CD14-positive monocyte (primary cell): Measurements from ENCODE around the gene DCAF6. TPM values are rescaled to one million over a fixed set of nuclear protein-coding genes. Genes with fewer than 3 reads are reported as not detected.

Experiments used
- DNase-seq, 3 donors: peaks; one replicate each; pipeline ENCODE4 v3.0.0-alpha.2; 2011 to 2022
- H2AFZ ChIP-seq: 2 replicates; pipeline ENCODE4 v1.6.0; 2012; ENCODE audit warnings: mild to moderate bottlenecking, low read depth, low read length, inconsistent platforms; ENCODE audit not compliant: insufficient read depth, poor library complexity, severe bottlenecking
- H3K27ac ChIP-seq, 2 donors: 1 replicate in 1 of 2; 2 replicates in 1 of 2; pipeline ENCODE4 v1.5.1; 2012 to 2013; ENCODE audit warnings: low read length in 2 of 2, control low read depth in 1 of 2, inconsistent platforms in 1 of 2, low read depth in 1 of 2, mild to moderate bottlenecking in 1 of 2
- H3K27me3 ChIP-seq, 2 donors: one replicate each; pipeline versions ENCODE4 v1.6.0 to v1.6.1; 2011 to 2013; ENCODE audit warnings: low read length in 2 of 2; ENCODE audit not compliant: control insufficient read depth in 2 of 2, insufficient read depth in 2 of 2
- H3K36me3 ChIP-seq, 2 donors: replicated peaks in 1 of 2; 1 replicate in 1 of 2; 2 replicates in 1 of 2; pipeline versions ENCODE4 v1.5.1 to v1.6.1; 2012 to 2013; ENCODE audit warnings: low read length in 2 of 2, control low read depth in 1 of 2, inconsistent platforms in 1 of 2, mild to moderate bottlenecking in 1 of 2; ENCODE audit not compliant: insufficient read depth in 2 of 2, control insufficient read depth in 1 of 2
- H3K4me1 ChIP-seq, 2 donors: 1 replicate in 1 of 2; 2 replicates in 1 of 2; pipeline versions ENCODE4 v1.5.1 to v1.6.1; 2012 to 2013; ENCODE audit warnings: low read length in 2 of 2, control low read depth in 1 of 2, inconsistent platforms in 1 of 2, mild to moderate bottlenecking in 1 of 2, moderate library complexity in 1 of 2; ENCODE audit not compliant: insufficient read depth in 2 of 2, control insufficient read depth in 1 of 2
- H3K4me2 ChIP-seq: replicated peaks from 2 replicates; pipeline ENCODE3; 2012; ENCODE audit warnings: low read length, moderate library complexity, mild to moderate bottlenecking; ENCODE audit not compliant: poor library complexity, severe bottlenecking; ENCODE audit errors: extremely low read depth
- H3K4me3 ChIP-seq, 3 experiments: fragments of 200-600 bp in 1 of 3; sonication (generic) in 1 of 3; replicated peaks in 1 of 3; 1 replicate in 2 of 3; 2 replicates in 1 of 3; pipeline ENCODE4 v1.5.1; 2011 to 2013; ENCODE audit warnings: low read length in 3 of 3, mild to moderate bottlenecking in 3 of 3, control low read depth in 2 of 3, low read depth in 2 of 3, inconsistent platforms in 1 of 3, moderate library complexity in 1 of 3
- H3K79me2 ChIP-seq: 2 replicates; pipeline ENCODE4 v1.6.0; 2012; ENCODE audit warnings: mild to moderate bottlenecking, control low read depth, inconsistent platforms, low read length, moderate library complexity; ENCODE audit not compliant: insufficient read depth
- H3K9ac ChIP-seq: 2 replicates; pipeline ENCODE4 v1.6.0; 2017; ENCODE audit warnings: low read length, mild to moderate bottlenecking; ENCODE audit not compliant: insufficient read depth, poor library complexity, severe bottlenecking
- H3K9me3 ChIP-seq, 2 donors: replicated peaks in 1 of 2; 1 replicate in 1 of 2; 2 replicates in 1 of 2; pipeline versions ENCODE4 v1.5.1 to v1.6.1; 2012 to 2013; ENCODE audit warnings: low read length in 2 of 2, control low read depth in 1 of 2; ENCODE audit not compliant: control insufficient read depth in 1 of 2, insufficient read depth in 1 of 2
- H4K20me1 ChIP-seq: 2 replicates; pipeline ENCODE4 v1.6.0; 2012; ENCODE audit warnings: mild to moderate bottlenecking, low read length, control low read depth, moderate library complexity; ENCODE audit not compliant: insufficient read depth
- H3K27ac Mint-ChIP-seq, 7 donors: one replicate each; pipeline ENCODE4 v1.8.0; 2020; ENCODE audit warnings: mild to moderate bottlenecking in 7 of 7, mixed read lengths in 7 of 7, moderate library complexity in 6 of 7, inconsistent platforms in 2 of 7
- H3K27me3 Mint-ChIP-seq, 3 donors: one replicate each; pipeline ENCODE4 v1.8.0; 2021 to 2022; ENCODE audit warnings: low read depth in 3 of 3, mild to moderate bottlenecking in 3 of 3, mixed read lengths in 3 of 3, moderate library complexity in 3 of 3, inconsistent platforms in 1 of 3
- H3K36me3 Mint-ChIP-seq, 2 donors: one replicate each; pipeline ENCODE4 v1.8.0; 2020; ENCODE audit warnings: mixed read lengths in 2 of 2, inconsistent platforms in 1 of 2, mild to moderate bottlenecking in 1 of 2
- H3K4me1 Mint-ChIP-seq: one replicate; pipeline ENCODE4 v1.8.0; 2020; ENCODE audit warnings: mild to moderate bottlenecking, mixed read lengths
- H3K4me3 Mint-ChIP-seq, 2 donors: one replicate each; pipeline ENCODE4 v1.8.0; 2020; ENCODE audit warnings: mild to moderate bottlenecking in 2 of 2, mixed read lengths in 2 of 2, moderate library complexity in 1 of 2
- H3K9me3 Mint-ChIP-seq, 7 donors: one replicate each; pipeline ENCODE4 v1.8.0; 2020 to 2022; ENCODE audit warnings: mixed read lengths in 7 of 7, mild to moderate bottlenecking in 6 of 7, moderate library complexity in 6 of 7, inconsistent platforms in 2 of 7
- whole genome bisulfite sequencing: methylation state at CpG from one replicate; pipeline ENCODE4 v1.1.5; 2013; ENCODE audit warnings: missing lambda C conversion rate; ENCODE audit not compliant: insufficient coverage; 5-methylcytosine and 5-hydroxymethylcytosine counted together
- intact Hi-C, 2 donors: fragments of 100-400 bp; cut with micrococcal nuclease; formaldehyde crosslinking; loops; one replicate each; pipeline versions ENCODE4 v1.15.0 to v1.15.1; 2023
- polyA plus RNA-seq, 3 donors: library from polyadenylated mRNA; depleted of rRNA in 1 of 3; unstranded in 2 of 3; stranded (reverse) in 1 of 3; fragments of 300-500 nt in 2 of 3; fragments of >200 nt in 1 of 3; fragmentation: Illumina TruSeq in 2 of 3; gene quantifications; 1 replicate in 2 of 3; 2 replicates in 1 of 3; pipeline ENCODE4 v1.2.3, GENCODE V29; 2012 to 2021
- TF ChIP-seq, protein P1 (sequence below): fragments of 200-600 bp; IDR thresholded peaks from one replicate; pipeline ENCODE4 v1.8.0; 2022; ENCODE audit warnings: antibody characterized with exemption, mild to moderate bottlenecking

The DCAF6 gene
- polyA plus RNA-seq, 3 donors: 11.8 to 16.1 (median 11.9) TPM

DNA sequence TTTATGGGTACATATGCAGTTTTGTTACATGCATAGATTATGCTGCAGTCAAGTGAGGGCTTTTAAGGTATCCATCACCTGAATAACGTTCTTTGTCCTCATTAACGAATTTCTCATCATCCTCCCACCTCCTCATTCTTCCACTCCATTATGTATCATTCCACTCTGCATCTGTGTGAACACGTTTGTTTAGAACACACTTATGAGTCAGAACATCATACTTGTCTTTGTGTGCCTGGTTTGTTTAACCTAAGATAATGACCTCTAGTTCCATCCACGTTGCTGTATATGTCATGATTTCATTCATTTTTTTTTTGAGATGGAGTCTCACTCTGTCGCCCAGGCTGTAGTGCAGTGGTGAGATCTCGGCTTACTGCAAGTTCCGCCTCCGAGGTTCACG lies 7.1 kb downstream of the DCAF6 start:
- Histone ChIP-seq H2AFZ (no peak overlapping the region), H3K4me2 (no peak overlapping the region), H3K9me3 (no peaks in the 10 kb centered on the region), H3K27me3 (no peaks in the 10 kb centered on the region), H4K20me1 (peaks cover 29% of the 10 kb centered on the region), H3K9ac (no peak overlapping the region), H3K4me3 (no peak overlapping the region), H3K36me3 (no peaks in the 10 kb centered on the region), H3K4me1 (peaks cover 0 to under 1% of the 10 kb centered on the region in 2 donors), H3K79me2 (peaks cover 99% of the 10 kb centered on the region), H3K27ac (no peak overlapping the region)
- peak overlapping the region in 1 of 7 donors; percentile 49 for H3K27ac Mint-ChIP-seq
- WGBS: 98% methylated on average over 7 of the region's 9 CpGs
- intact Hi-C loops: no loop called here
- peaks cover 7% of the 10 kb centered on the region for H3K4me1 Mint-ChIP-seq
- H3K36me3 Mint-ChIP-seq: peaks cover 3 to 16% of the 10 kb centered on the region in 2 donors
- TF ChIP-seq, protein P1, sequence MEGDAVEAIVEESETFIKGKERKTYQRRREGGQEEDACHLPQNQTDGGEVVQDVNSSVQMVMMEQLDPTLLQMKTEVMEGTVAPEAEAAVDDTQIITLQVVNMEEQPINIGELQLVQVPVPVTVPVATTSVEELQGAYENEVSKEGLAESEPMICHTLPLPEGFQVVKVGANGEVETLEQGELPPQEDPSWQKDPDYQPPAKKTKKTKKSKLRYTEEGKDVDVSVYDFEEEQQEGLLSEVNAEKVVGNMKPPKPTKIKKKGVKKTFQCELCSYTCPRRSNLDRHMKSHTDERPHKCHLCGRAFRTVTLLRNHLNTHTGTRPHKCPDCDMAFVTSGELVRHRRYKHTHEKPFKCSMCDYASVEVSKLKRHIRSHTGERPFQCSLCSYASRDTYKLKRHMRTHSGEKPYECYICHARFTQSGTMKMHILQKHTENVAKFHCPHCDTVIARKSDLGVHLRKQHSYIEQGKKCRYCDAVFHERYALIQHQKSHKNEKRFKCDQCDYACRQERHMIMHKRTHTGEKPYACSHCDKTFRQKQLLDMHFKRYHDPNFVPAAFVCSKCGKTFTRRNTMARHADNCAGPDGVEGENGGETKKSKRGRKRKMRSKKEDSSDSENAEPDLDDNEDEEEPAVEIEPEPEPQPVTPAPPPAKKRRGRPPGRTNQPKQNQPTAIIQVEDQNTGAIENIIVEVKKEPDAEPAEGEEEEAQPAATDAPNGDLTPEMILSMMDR: no peak
- H3K27me3 Mint-ChIP-seq: peaks cover 0 to 2% (median 0%) of the 10 kb centered on the region in 3 donors
- H3K4me3 Mint-ChIP-seq: no peak overlapping the region
- no peak for DNase-seq
- peaks cover 0 to 10% (median 3%) of the 10 kb centered on the region in 7 donors for H3K9me3 Mint-ChIP-seq

DNA sequence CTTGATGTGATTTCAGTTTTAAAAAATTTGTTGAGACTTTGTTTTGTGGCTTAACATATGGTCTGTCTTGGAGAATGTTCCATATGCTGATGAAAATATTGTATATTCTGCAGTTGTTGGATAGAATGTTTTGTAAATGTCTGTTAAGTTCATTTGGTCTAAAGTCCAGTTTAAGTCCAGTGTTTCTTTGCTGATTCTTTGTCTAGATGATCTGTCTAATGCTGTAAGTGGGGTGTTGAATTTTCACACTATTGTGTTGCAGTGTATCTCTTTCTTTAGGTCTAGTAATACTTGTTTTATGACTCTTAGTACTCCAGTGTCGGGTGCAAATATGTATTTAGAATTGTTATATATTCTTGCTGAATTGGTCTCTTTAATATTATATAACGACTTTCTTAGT lies 11.2 kb downstream of the DCAF6 start:
- H3K4me1 ChIP-seq: no peaks in the 10 kb centered on the region
- TF ChIP-seq, protein P1: no peak
- no CpG with 5 or more reads among the region's 2 CpGs for WGBS

More for the DNA sequence above, 11.2 kb downstream of the DCAF6 start:
- Mint-ChIP-seq H3K27me3 (peaks cover 0 to 2% (median 0%) of the 10 kb centered on the region in 3 donors), H3K27ac (no peak overlapping the region), H3K9me3 (peaks cover 0 to 10% (median 3%) of the 10 kb centered on the region in 7 donors), H3K4me3 (no peak overlapping the region), H3K4me1 (peaks cover 17% of the 10 kb centered on the region), H3K36me3 (peaks cover 11 to 19% of the 10 kb centered on the region in 2 donors)
- Histone ChIP-seq H3K79me2 (peaks cover 78% of the 10 kb centered on the region), H3K9me3 (no peaks in the 10 kb centered on the region), H3K4me3 (no peak overlapping the region), H3K27me3 (no peaks in the 10 kb centered on the region), H4K20me1 (peaks cover 48% of the 10 kb centered on the region), H3K9ac (no peak overlapping the region), H3K27ac (no peak overlapping the region), H2AFZ (no peak overlapping the region), H3K36me3 (peaks cover 4 to 15% of the 10 kb centered on the region in 2 donors), H3K4me2 (no peak overlapping the region)
- intact Hi-C loops: no loop called here
- no peak for DNase-seq
